ENCODE data around the gene FOXJ1.

FOXJ1 gene

GRCh38 chr17:76095943-76096342 is 45.1 kb downstream of the FOXJ1 start:
- Histone ChIP-seq H3K27me3 (ENCODE audit: control insufficient read depth in 1 of 2, insufficient read depth in 2 of 2, low read length in 2 of 2) (no peaks in the 10 kb centered on the region), H3K9me3 (ENCODE audit: low read length) (no peaks in the 10 kb centered on the region), H3K9ac (ENCODE audit: low read length) (no peak overlapping the region), H3K4me3 (ENCODE audit: low read depth in 1 of 2, low read length in 2 of 2) (no peak overlapping the region), H3K27ac (ENCODE audit: low read depth, low read length) (no peak overlapping the region), H3K36me3 (ENCODE audit: insufficient read depth, low read length) (peaks cover 64% of the 10 kb centered on the region), H3K4me1 (ENCODE audit: insufficient read depth, low read length) (no peaks in the 10 kb centered on the region)

GRCh38 chr17:76094046-76094445 is 47.0 kb downstream of the FOXJ1 start:
- Histone ChIP-seq H3K27me3 (ENCODE audit: control insufficient read depth in 1 of 2, insufficient read depth in 2 of 2, low read length in 2 of 2) (no peaks in the 10 kb centered on the region), H3K4me1 (ENCODE audit: insufficient read depth, low read length) (no peaks in the 10 kb centered on the region), H3K27ac (ENCODE audit: low read depth, low read length) (no peak overlapping the region), H3K9ac (ENCODE audit: low read length) (no peak overlapping the region), H3K4me3 (ENCODE audit: low read depth in 1 of 2, low read length in 2 of 2) (no peak overlapping the region), H3K9me3 (ENCODE audit: low read length) (no peaks in the 10 kb centered on the region), H3K36me3 (ENCODE audit: insufficient read depth, low read length) (peaks cover 75% of the 10 kb centered on the region)

DNA sequence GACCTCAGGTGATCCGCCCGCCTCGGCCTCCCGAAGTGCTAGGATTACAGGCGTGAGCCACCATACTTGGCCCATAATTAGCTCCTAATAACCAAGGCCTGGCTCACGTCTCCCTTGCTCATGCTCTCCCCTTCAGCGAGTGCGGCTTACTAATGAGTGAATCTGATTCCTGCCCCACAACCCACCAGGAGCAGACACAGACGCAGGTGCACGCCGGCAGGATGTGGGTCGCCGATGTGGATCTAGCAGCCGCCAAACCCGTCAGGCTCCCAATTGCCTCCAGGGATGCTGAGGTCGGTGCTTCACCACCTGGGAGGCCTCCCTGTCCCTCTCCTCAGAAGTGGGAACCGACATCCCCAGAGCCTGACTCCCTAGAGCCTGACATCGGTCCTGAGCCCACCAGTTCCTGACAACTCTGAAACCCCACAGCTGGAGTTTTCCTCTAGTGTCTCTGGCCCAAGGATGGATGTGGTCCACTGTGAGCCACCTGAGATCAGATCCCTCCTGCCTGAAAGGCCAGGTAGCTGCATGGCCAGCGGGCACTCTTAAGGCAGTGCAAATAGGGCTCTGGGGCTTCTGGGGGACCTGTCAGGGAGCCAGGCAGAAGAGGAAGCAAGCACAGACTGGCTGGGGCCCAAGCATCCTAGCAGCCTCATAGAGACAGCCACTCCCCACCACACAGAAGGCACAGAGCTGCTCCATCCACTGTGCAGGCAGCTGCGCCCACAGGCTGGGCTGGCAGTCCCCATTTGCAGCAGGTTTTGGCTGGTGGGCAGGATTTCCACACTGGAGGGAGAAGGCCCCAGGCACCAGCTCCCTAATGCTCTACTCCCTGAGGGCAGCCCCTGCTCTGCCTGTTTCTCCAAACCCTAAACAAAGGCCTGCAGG is 48.3 kb downstream of the FOXJ1 start:
- Histone ChIP-seq H3K9ac (ENCODE audit: low read length) (no peak overlapping the region), H3K4me1 (ENCODE audit: insufficient read depth, low read length) (no peaks in the 10 kb centered on the region)

GRCh38 chr17:76091526-76092286 is 49.3 kb downstream of the FOXJ1 start:
- Histone ChIP-seq H3K36me3 (ENCODE audit: insufficient read depth, low read length) (peaks cover 85% of the 10 kb centered on the region), H3K27me3 (ENCODE audit: control insufficient read depth in 1 of 2, insufficient read depth in 2 of 2, low read length in 2 of 2) (no peaks in the 10 kb centered on the region), H3K27ac (ENCODE audit: low read depth, low read length) (no peak overlapping the region), H3K4me1 (ENCODE audit: insufficient read depth, low read length) (no peaks in the 10 kb centered on the region), H3K9ac (ENCODE audit: low read length) (no peak overlapping the region), H3K4me3 (ENCODE audit: low read depth in 1 of 2, low read length in 2 of 2) (no peak overlapping the region), H3K9me3 (ENCODE audit: low read length) (no peaks in the 10 kb centered on the region)

More for the DNA sequence above, 48.3 kb downstream of the FOXJ1 start:
- Histone ChIP-seq H3K9me3 (ENCODE audit: low read length) (no peaks in the 10 kb centered on the region), H3K27ac (ENCODE audit: low read depth, low read length) (no peak overlapping the region), H3K27me3 (ENCODE audit: control insufficient read depth in 1 of 2, insufficient read depth in 2 of 2, low read length in 2 of 2) (no peaks in the 10 kb centered on the region), H3K36me3 (ENCODE audit: insufficient read depth, low read length) (peaks cover 84% of the 10 kb centered on the region), H3K4me3 (ENCODE audit: low read depth in 1 of 2, low read length in 2 of 2) (no peak overlapping the region)

DNA sequence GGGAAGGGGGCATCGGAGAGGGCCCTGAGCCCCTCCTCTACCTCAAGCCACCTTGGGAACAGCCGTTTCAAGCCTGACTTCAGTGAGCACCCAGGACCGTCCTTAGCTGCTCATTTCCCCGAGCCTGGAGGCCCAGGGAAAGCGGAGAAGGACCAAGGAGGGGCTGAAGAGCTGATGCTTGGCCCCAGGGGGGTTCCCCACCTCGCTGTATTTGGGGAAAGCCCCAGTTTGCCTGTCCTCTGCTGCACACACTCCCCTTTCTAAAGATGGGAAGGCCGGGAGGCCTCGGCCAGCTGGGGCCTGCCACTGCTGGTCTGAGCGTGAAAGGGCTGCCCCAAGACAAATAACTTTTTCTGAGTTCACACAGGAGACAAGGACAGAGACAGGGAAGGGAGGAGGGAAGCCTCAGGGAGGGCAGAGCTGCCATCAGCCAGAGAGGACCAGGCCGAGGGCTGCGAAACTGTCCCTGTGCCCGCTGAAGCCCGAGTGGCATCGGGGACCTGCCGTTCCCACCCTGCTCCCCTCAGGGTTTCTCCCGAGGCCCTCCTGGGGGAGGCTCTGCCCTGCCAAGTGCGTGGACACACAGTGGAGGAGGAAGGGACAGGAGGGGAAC is 50.4 kb downstream of the FOXJ1 start:
- Histone ChIP-seq H3K27me3 (ENCODE audit: control insufficient read depth in 1 of 2, insufficient read depth in 2 of 2, low read length in 2 of 2) (no peaks in the 10 kb centered on the region), H3K4me3 (ENCODE audit: low read depth in 1 of 2, low read length in 2 of 2) (no peak overlapping the region), H3K36me3 (ENCODE audit: insufficient read depth, low read length) (peaks cover 91% of the 10 kb centered on the region), H3K27ac (ENCODE audit: low read depth, low read length) (no peak overlapping the region), H3K9ac (ENCODE audit: low read length) (no peak overlapping the region), H3K4me1 (ENCODE audit: insufficient read depth, low read length) (no peaks in the 10 kb centered on the region), H3K9me3 (ENCODE audit: low read length) (no peaks in the 10 kb centered on the region)

- no peak overlapping the region for H3K4me3 ChIP-seq (ENCODE audit: low read depth in 1 of 2, low read length in 2 of 2)
- H3K4me1 ChIP-seq (ENCODE audit: insufficient read depth, low read length), result no peaks in the 10 kb centered on the region
- H3K27ac ChIP-seq (ENCODE audit: low read depth, low read length), result no peak overlapping the region
- no peaks in the 10 kb centered on the region for H3K9me3 ChIP-seq (ENCODE audit: low read length)
- no peak overlapping the region for H3K9ac ChIP-seq (ENCODE audit: low read length)
- H3K27me3 ChIP-seq (ENCODE audit: control insufficient read depth in 1 of 2, insufficient read depth in 2 of 2, low read length in 2 of 2), result no peaks in the 10 kb centered on the region
- H3K36me3 ChIP-seq (ENCODE audit: insufficient read depth, low read length), result peaks cover 95% of the 10 kb centered on the region
Measured at GRCh38 chr17:76089680-76090516, 51.1 kb downstream of the FOXJ1 start.

DNA sequence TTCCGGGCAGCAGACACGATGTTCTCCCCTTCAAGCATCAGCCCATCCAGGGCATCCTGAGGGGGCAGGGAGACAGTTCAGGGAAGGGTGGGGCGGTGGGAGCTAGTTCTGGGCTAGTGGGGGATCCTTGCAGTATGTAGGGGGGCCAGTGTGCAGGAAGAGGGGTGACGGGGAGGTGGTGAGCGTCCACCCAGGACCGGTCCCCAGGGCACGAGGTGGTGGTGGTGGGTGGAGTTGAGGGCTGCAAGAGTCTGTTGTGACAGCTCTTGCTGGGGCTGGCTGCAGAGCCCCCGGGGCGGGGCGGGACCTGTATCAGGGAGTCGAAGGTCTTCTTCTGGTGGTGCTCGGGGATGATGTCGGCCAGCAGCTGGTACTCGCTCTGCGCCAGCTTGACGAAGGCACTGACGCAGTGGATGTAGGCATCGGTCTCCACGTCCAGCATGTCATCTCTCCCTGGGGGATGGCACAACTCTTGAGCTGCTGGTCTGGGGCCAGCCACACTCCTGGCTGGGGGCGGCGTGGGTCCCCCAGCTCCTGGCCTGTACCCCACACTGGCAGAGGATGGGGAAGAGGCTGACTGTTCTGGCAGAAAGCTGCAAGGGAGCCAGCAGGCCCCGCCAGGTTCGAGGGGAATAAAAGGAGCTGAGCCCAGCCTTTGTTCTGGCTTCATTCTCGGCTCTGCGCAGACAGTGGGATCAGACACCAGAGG is 52.0 kb downstream of the FOXJ1 start:
- Histone ChIP-seq H3K4me1 (ENCODE audit: insufficient read depth, low read length) (no peaks in the 10 kb centered on the region), H3K4me3 (ENCODE audit: low read depth in 1 of 2, low read length in 2 of 2) (no peak overlapping the region), H3K36me3 (ENCODE audit: insufficient read depth, low read length) (peaks cover 95% of the 10 kb centered on the region), H3K9me3 (ENCODE audit: low read length) (no peaks in the 10 kb centered on the region), H3K27me3 (ENCODE audit: control insufficient read depth in 1 of 2, insufficient read depth in 2 of 2, low read length in 2 of 2) (no peaks in the 10 kb centered on the region), H3K27ac (ENCODE audit: low read depth, low read length) (no peak overlapping the region), H3K9ac (ENCODE audit: low read length) (no peak overlapping the region)

DNA sequence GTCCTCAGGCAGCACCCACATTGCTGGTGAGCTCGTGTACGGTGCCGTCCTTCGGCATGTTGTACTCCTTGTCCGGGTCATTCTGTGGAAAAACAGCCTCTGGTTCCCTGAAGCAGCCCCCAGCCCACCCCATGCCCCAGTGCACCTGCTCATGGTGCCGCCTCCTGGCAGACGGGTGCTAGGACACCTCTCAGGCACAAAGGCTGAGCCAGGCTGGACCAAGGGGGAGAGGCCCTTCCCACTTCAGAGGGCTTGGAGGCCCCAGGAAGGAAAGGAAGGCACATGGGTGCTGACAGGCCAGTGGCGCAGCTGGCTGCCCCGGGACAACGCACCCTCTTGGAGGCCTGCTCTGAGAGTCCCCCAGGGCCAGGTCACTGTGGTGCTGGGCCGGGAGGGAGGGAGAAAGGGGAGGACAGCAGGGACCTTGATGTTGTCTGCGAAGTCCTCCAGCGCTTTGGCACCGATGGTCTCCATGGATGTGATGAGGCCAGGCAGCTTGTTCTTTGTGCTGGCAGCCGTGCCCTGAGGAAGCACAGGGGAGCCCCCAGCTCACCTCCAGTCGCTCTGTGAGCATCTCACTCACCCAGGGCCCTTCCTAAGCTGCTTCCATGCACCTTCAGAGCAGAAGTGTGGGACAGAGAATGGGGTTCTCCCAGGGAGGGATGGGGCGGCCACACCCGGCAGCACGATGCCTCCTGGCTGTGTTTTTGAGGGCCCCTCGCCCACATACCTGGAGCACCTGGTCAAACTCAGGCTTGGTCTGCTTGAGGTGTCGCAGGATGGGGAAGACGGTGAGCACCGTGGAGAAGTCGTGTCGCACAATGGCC is 52.8 kb downstream of the FOXJ1 start:
- no peaks in the 10 kb centered on the region for H3K9me3 ChIP-seq (ENCODE audit: low read length)
- H3K36me3 ChIP-seq (ENCODE audit: insufficient read depth, low read length), result peaks cover 95% of the 10 kb centered on the region
- H3K27ac ChIP-seq (ENCODE audit: low read depth, low read length), result no peak overlapping the region
- no peak overlapping the region for H3K4me3 ChIP-seq (ENCODE audit: low read depth in 1 of 2, low read length in 2 of 2)
- H3K4me1 ChIP-seq (ENCODE audit: insufficient read depth, low read length), result no peaks in the 10 kb centered on the region
- no peaks in the 10 kb centered on the region for H3K27me3 ChIP-seq (ENCODE audit: control insufficient read depth in 1 of 2, insufficient read depth in 2 of 2, low read length in 2 of 2)
- no peak overlapping the region for H3K9ac ChIP-seq (ENCODE audit: low read length)

DNA sequence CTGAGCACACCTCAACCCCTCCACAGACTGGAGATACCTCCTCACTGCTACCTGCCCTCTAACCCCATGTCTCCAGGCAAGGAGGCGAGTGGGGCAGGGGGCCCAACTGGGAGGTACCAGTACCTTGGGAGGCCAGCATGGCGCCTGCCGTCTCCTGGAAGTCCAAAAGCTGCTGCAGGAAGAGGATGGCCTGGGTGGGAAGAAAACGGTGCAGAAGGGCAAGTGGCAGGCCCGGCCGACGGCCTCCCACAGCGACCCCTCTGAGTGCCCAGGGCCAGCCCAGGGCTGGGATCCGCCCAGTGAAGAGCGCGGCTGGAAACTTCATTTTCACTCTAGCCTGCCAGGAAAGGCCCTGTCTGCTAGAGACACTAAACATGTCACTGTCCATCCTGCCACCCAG is 53.5 kb downstream of the FOXJ1 start:
- Histone ChIP-seq H3K4me3 (ENCODE audit: low read depth in 1 of 2, low read length in 2 of 2) (no peak overlapping the region), H3K9ac (ENCODE audit: low read length) (no peak overlapping the region), H3K27ac (ENCODE audit: low read depth, low read length) (no peak overlapping the region), H3K4me1 (ENCODE audit: insufficient read depth, low read length) (no peaks in the 10 kb centered on the region), H3K27me3 (ENCODE audit: control insufficient read depth in 1 of 2, insufficient read depth in 2 of 2, low read length in 2 of 2) (no peaks in the 10 kb centered on the region), H3K36me3 (ENCODE audit: insufficient read depth, low read length) (peaks cover 92% of the 10 kb centered on the region), H3K9me3 (ENCODE audit: low read length) (no peaks in the 10 kb centered on the region)

- Histone ChIP-seq H3K4me3 (ENCODE audit: low read depth in 1 of 2, low read length in 2 of 2) (no peak overlapping the region), H3K9ac (ENCODE audit: low read length) (no peak overlapping the region), H3K36me3 (ENCODE audit: insufficient read depth, low read length) (peaks cover 84% of the 10 kb centered on the region)
Measured at GRCh38 chr17:76086384-76086783, 54.7 kb downstream of the FOXJ1 start.

More at GRCh38 chr17:76086384-76086783, 54.7 kb downstream of the FOXJ1 start:
- Histone ChIP-seq H3K4me1 (ENCODE audit: insufficient read depth, low read length) (no peaks in the 10 kb centered on the region), H3K27ac (ENCODE audit: low read depth, low read length) (no peak overlapping the region), H3K9me3 (ENCODE audit: low read length) (no peaks in the 10 kb centered on the region), H3K27me3 (ENCODE audit: control insufficient read depth in 1 of 2, insufficient read depth in 2 of 2, low read length in 2 of 2) (no peaks in the 10 kb centered on the region)

All from muscle layer of colon (tissue), 2 donors.